Heart left ventricle (tissue), 13 donors: ENCODE results near the gene CCDC197.

Source experiments
- CTCF ChIP-seq, 12 donors: fragments of 200-600 bp; sonication (generic) in 4 of 12; IDR thresholded peaks; one replicate each; pipeline versions ENCODE4 v1.5.0 to v1.8.0; 2018 to 2022; ENCODE audit warnings: antibody characterized with exemption in 12 of 12, mild to moderate bottlenecking in 5 of 12
- POLR2A ChIP-seq, 2 donors: fragments of 450-650 bp; IDR thresholded peaks; one replicate each; pipeline ENCODE4 v1.6.1; 2017; ENCODE audit warnings: antibody characterized with exemption in 2 of 2, mild to moderate bottlenecking in 2 of 2, moderate library complexity in 2 of 2
- donor health status: ischemic (EF 13 %, LVEDD 7.1; RV severe dilation, severe dysfunction).
- donor health status: DM: no; HTN: yes; CAD: no.
- donor health status: DM: no; HTN: no; CAD: no.
- donor health status: ischemic (EF 25% LVEDD 6.9; RV normal size, moderate dysfunction).
- donor health status: ischemic (EF 25% LVEDD 5.7; RV mildly dilated, moderate dysfunction).
- donor health status: ischemic (EF 35%, LVEDD 5.7; RV mildly dilated, moderate dysfunction).
- donor health status: nonischemic (EF 11% LVEDD 7.7; RV severe dilation, severe dysfunction).
- donor health status: DM: yes; HTN: yes; CAD: no.
- donor health status: PGD.
- donor health status: ischemic (EF 29% LVEDD 5.4; RV normal size, mild dysfunction).
- donor health status: nonischemic (EF 23%, LVEDD 6.1; RV moderate dilation, normal function).

DNA sequence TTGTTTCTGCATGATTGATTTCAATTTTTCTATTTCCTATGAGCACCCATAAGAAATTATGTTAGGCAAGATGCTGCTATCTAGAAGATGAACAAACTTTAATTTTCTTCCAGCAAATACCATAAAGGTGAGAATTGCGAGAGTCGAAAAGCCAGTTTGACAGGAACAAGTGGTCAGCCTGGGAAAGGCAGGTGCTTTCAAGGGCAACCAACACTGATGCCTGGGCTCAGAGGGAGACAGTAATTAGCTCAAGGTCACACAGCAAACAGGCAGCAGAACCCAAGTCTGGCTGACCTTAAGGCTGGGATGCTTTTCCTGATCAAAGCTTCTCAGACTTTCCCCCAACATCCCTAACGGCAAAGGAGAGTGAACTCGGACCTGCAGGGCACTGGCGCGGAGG lies 22.2 kb downstream of the CCDC197 start:
- TF ChIP-seq CTCF (IDR thresholded peaks at IDR 0.05): no peak
- TF ChIP-seq POLR2A (IDR thresholded peaks at IDR 0.05): no peak
